Mucosa of stomach (tissue), 1 donor: Measurements from ENCODE around the gene AGPAT2.
"Not testable (repeated sequence)": the region's sequence is repeated elsewhere in the genome, so short reads cannot be mapped to it uniquely, and the experiment has no call there.

Experiments used
- H3K27me3 ChIP-seq: one replicate; pipeline ENCODE4 v1.7.0; 2013; ENCODE audit warnings: mild to moderate bottlenecking, low read length; ENCODE audit not compliant: control insufficient read depth, insufficient read depth
- H3K36me3 ChIP-seq: one replicate; pipeline ENCODE4 v1.7.0; 2013; ENCODE audit warnings: low read length; ENCODE audit not compliant: control insufficient read depth, insufficient read depth
- H3K4me1 ChIP-seq: one replicate; pipeline ENCODE4 v1.7.0; 2013; ENCODE audit warnings: mild to moderate bottlenecking, low read length; ENCODE audit not compliant: control insufficient read depth, insufficient read depth
- H3K4me3 ChIP-seq: one replicate; pipeline ENCODE4 v1.7.0; 2013; ENCODE audit warnings: low read length
- H3K9ac ChIP-seq: one replicate; pipeline ENCODE4 v1.7.0; 2013; ENCODE audit warnings: mild to moderate bottlenecking, low read length, moderate library complexity
- H3K9me3 ChIP-seq: one replicate; pipeline ENCODE4 v1.7.0; 2013; ENCODE audit warnings: mild to moderate bottlenecking, low read length, moderate library complexity; ENCODE audit not compliant: control insufficient read depth
- donor health status: Pancreatic carcinoma.

AGPAT2 gene

DNA sequence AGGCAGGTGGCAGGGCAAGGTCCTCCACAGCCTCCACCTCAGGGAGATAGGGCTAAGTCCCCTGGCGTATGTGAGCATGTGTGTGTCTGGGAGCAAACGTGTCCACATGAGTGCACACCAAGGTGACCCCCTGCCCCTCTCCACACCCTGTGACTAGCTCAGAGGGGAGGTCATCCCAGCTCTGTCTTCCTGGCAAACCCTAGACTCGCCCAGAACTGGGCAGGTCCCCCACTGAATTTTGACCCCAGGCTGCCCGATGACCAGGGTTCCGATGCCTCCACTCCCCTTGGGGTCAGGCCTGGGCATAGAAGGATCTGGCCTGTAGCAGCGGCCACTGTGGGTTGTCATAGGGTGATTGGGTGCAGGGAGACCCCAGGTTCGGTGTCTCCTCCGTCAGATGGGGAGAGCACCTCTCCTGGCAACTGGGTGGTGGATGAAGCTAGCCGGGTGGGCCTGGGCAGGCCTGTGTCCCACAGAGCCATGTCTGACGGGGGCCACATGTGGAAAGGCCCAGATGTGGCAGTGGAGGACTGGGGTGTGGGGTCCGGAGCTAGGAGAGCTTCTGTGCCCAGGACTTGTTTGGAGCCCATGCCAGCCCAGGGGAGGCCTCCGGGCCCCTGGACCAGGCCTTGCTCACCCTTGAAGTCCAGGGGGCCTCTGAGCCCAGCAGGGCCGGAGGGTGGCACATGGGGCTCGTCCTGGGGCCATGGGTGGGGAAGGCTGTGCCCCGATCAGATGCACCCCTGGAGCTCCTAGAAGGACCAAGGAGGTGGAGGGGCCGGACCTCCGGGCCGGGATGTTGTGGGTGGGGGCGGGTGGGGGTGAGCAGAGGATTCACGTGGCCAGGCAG is 31.3 kb upstream of the AGPAT2 start:
- Histone ChIP-seq H3K4me1 (peaks cover 20% of the 10 kb centered on the region), H3K9me3 (no peaks in the 10 kb centered on the region), H3K36me3 (peaks cover 10% of the 10 kb centered on the region), H3K4me3 (no peak overlapping the region), H3K27me3 (peaks cover 19% of the 10 kb centered on the region), H3K9ac (no peak overlapping the region)

DNA sequence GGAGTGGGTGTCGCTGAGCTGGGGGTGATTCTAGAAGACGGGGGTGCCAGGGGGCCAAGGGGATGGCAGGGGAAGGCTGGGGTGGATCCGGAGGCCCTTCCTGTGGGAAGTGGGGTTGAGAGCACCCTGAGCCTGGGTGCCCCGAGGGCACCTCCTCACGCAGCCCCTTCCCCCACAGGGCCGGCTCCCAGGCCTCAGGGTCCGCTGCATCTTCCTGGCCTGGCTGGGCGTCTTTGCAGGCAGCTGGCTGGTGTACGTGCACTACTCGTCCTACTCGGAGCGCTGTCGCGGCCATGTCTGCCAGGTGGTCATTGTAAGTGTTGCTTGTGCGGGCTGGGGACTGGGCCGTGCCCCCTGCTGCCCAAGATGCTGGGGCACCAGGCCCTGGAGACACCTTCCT is 30.1 kb upstream of the AGPAT2 start:
- no peaks in the 10 kb centered on the region for H3K9me3 ChIP-seq
- H3K27me3 ChIP-seq = peaks cover 28% of the 10 kb centered on the region
- H3K36me3 ChIP-seq = no peaks in the 10 kb centered on the region
- peaks cover 20% of the 10 kb centered on the region for H3K4me1 ChIP-seq
- no peak overlapping the region for H3K9ac ChIP-seq
- no peak overlapping the region for H3K4me3 ChIP-seq

DNA sequence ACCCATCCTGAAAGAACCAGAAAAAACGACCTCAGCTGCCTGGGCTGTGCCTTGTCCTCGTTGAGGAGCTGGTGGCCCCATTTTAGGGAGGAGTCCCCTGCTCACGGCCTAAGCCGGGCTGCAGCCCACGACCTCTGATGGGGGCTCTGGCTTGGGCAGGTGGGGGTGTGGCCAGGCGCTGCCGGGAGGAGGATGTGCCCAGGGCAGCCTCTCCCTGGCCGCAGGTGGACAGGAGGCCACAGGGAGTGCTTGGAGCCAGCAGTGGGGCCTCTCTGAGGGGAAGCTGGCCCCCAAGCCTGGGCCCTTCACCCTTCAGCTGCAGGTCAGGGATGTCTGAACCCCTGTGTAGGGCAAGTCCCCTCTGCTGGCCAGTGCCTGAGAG is 27.6 kb upstream of the AGPAT2 start:
- Histone ChIP-seq H3K9me3 (no peaks in the 10 kb centered on the region), H3K36me3 (no peaks in the 10 kb centered on the region), H3K4me1 (peaks cover 11% of the 10 kb centered on the region), H3K9ac (no peak overlapping the region), H3K27me3 (peaks cover 38% of the 10 kb centered on the region), H3K4me3 (no peak overlapping the region)

DNA sequence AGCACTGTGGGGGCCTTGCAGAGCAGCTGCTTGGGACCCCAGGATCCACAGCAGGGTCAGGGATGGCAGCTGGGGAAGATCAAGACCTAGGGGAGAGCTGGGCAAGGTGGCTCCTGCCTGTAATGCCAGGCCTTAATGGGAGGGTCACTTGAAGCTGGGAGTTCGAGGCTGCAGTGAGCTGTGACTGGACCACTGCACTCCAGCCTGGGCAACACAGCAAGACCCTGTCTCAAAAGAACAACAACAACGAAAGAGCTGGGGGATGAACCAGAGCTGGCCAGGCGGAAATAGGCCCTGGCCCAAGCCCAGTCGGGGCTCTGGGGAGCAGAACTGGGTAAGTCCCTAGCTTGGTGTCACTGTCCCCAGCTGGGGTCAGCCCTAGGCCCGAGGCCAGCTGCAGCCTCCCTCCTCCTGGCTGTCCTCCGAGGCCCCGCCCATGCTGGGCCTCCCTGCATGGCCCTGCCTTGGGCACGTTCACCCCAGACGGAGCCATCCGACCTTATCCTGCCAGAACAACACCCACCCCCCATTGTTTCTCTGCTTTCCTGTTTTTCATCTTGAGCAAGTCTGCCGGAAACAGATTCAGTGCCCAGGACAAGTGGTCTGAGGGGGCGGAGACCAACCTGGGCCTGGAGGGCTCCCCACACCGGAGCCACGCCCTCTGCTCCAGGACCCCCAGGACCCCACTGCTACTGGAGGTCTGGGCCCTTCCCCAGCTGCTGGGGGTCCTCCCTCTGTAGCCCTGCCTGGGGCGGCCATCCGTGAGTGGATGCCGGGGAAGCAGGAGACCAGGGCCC is 27.0 kb upstream of the AGPAT2 start:
- Histone ChIP-seq H3K4me1 (peaks cover 7% of the 10 kb centered on the region), H3K27me3 (peaks cover 41% of the 10 kb centered on the region), H3K36me3 (no peaks in the 10 kb centered on the region), H3K9me3 (no peaks in the 10 kb centered on the region), H3K4me3 (no peak overlapping the region), H3K9ac (no peak overlapping the region)

DNA sequence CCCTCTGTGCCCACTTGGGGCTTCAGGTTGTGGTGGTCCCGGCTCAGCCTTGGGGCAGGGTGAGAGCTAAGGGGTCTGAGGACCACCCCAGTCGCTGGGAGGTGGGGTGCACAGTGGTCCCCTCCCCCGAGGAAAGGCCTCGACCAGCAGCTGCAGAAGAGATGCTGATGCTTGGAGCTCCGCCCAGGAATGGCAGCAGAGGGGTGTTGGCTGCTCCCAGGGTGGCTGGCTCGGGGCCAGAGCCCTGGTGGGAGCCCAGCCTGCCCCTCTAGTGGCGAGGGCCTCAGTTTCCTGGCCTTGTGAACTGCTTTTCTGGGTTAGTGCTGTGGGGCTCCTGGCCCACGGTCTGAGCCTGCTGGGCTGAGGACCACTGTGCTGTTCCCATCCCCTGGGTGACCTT is 26.3 kb upstream of the AGPAT2 start:
- Histone ChIP-seq H3K4me1 (peaks cover 6% of the 10 kb centered on the region), H3K9me3 (no peaks in the 10 kb centered on the region), H3K36me3 (no peaks in the 10 kb centered on the region), H3K9ac (no peak overlapping the region), H3K4me3 (no peak overlapping the region), H3K27me3 (peaks cover 41% of the 10 kb centered on the region)

DNA sequence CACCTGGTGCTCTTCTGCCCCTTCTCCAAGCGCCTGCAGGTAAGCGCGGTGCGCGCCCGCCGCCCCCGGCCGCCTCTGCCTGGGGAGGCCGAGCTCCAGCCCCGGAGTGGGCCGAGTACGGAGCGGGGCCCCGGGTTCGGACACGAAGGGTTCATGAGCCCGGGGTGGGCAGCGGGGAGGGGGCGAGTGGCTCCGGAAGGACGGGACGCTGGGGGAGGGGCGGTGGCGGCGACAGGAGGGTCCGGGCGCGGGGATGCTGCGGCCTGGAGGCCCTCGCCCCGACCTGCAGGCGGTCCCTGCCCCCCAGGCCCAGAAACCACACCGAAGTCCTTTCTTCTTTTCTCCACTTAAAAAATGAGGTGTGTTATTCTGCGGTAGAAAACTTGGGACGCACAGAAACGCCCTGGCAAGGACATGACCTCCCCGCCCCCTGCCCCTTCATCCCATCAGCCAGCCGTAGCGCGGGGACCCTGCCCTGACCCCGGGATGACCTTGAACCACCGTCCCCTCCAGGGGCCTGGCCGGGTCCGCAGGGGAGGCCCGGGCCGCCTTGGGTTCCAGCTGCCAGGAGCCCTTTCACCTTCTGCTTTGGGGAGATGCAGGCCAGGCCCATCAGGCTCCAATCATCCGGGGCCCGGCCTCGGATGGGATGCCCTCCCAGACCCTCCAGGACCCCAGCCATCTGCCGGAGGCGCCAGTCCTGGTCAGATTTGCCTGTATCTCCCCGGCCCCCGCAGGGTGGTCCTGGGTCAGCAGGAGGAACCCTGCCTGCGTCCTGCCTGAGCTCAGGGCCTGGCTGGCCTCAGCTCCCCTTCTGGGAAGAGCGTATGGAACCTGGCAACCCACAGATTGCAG is 25.7 kb upstream of the AGPAT2 start:
- H3K9ac ChIP-seq = no peak overlapping the region
- no peaks in the 10 kb centered on the region for H3K36me3 ChIP-seq
- peaks cover 6% of the 10 kb centered on the region for H3K4me1 ChIP-seq
- no peaks in the 10 kb centered on the region for H3K9me3 ChIP-seq
- peaks cover 41% of the 10 kb centered on the region for H3K27me3 ChIP-seq
- H3K4me3 ChIP-seq = no peak overlapping the region

DNA sequence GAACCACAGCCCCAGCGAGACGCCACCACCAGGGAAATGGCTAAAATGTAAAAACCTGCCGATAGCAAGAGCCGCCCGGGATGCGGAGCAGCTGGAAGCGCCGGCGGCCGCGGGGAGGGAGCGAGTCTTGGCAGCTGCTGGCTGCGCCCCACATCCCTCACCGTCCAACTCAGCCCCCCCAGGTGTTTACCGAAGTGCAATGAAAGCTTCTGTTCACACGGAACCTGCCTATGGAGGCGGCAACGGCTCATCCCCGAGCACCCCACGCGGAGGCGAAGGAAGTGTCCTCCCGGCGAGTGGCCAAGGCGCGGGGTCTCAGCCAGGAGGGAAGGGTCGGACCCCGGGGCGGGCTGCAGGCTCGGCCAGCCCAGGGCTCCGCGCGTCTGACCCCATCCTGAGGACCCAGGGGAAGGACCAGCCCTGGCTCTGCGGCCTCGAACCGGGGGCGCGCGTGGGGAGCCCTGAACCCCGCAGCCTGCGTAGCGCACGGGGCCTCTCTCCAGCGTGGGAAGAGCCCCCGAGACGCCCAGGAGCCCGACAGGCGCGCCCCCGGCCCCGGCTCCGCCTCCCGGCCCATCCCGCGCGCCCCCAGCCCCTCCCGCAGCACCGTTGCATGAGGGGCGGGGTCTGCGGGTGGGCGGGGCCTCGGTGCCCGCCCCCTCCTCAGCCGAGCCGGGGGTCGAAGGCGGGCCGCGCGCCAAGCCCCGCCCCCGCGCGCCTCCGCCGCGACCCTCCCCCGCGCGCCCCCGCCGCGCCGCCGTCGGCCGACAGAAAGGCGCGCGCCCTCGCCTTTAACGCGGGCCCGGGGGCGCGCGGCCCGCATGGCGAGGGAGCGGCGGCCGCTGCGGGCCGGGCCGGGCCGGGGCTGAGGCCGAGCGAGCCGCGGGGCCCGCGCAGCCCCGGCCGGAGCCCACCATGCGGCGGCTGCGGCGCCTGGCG is 24.8 kb upstream of the AGPAT2 start, which contains the start of gene DIPK1B:
Gene DIPK1B, plus strand, starts transcription at position 822 of the 939 bp plus-strand sequence. Its CDS starts 94 bp downstream, at position 916.
- no peaks in the 10 kb centered on the region for H3K9me3 ChIP-seq
- no peak within 1 kb of the TSS for H3K4me3 ChIP-seq
- H3K36me3 ChIP-seq = no peaks in the 10 kb centered on the region
- peaks cover 6% of the 10 kb centered on the region for H3K4me1 ChIP-seq
- H3K27me3 ChIP-seq = peaks cover 41% of the 10 kb centered on the region
- H3K9ac ChIP-seq = no peak within 1 kb of the TSS

DNA sequence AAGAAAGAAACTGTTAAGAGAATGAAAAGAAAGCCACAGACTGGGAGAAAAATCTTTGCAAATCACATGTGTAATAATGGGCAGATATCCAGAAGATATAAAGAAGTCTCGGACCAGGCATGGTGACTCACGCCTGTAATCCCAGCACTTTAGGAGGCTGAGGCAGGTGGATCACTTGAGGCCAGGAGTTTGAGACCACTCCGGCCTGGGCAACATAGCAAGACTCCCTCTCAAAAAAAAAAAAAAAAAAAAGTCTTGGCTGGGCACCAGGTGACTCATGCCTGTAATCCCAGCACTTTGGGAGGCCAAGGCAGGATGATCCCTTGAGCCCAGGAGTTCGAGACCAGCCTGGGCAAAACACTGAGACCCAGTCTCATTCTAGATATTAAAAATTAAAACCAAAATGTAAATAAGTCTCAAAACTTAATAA is 24.0 kb upstream of the AGPAT2 start:
- peaks cover 41% of the 10 kb centered on the region for H3K27me3 ChIP-seq
- not testable (repeated sequence) for H3K9me3 ChIP-seq, H3K36me3 ChIP-seq, H3K4me3 ChIP-seq, H3K9ac ChIP-seq, H3K4me1 ChIP-seq

DNA sequence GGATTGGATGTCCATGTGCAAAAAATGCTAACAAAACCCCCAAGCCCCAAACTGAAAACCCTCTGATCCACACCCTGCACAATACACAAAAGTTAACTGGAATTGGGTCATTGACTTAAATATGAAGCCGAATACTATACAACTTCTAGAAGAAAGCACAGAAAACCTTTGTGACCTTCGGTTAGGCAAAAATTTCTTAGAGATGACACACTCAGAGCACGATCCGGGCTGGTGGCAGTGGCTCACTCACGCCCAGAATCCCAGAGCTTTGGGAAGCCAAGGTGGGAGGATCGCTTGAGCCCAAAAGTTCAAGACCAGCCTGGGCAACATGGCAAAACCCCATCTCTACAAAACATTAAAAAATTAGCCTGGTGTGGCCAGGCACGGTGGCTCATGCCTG is 23.3 kb upstream of the AGPAT2 start:
- H3K27me3 ChIP-seq = peaks cover 36% of the 10 kb centered on the region
- peaks cover 6% of the 10 kb centered on the region for H3K4me1 ChIP-seq
- H3K9me3 ChIP-seq = no peaks in the 10 kb centered on the region
- no peak overlapping the region for H3K9ac ChIP-seq
- H3K4me3 ChIP-seq = no peak overlapping the region
- no peaks in the 10 kb centered on the region for H3K36me3 ChIP-seq

DNA sequence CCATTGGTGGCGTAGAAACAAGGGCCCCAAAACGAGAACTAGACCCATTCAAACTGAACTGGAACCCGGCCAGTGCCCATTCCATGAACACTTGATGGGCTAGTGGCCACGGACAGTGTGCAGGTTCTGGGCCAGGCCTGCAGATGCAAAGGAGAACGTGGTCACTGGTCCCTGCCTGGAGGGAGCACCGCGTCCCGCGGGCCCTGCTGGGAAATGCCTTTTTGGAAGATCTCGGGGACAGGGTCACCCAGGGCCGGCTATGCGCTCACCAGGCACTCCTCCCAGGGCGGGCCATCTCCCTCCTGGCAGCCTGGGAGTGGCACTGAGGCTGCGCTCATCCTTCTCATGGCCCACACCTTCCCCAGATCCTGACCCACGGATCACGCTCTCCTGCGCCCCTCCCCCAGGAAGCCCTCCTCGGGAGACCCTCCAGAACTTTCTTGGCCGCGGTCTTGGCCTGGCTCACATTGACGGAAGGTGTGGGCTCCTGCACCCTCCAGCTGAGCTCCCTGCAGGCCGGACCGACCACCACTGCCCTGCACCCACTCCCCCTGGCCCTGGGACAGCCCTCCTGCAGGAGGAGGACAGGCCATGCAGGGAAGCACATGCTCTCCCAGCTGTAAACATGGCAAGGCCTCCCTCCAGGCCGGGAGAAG is 22.3 kb upstream of the AGPAT2 start:
- Histone ChIP-seq H3K4me1 (peaks cover 11% of the 10 kb centered on the region), H3K9me3 (no peaks in the 10 kb centered on the region), H3K27me3 (peaks cover 33% of the 10 kb centered on the region), H3K4me3 (no peak overlapping the region), H3K36me3 (no peaks in the 10 kb centered on the region), H3K9ac (no peak overlapping the region)
